OCI-LY1 (cell line): ENCODE measurements around the gene COQ2.

Source experiments
- H2AFZ ChIP-seq: fragments of 200-600 bp; sonication (generic), shearing (Covaris generic); 2 replicates; pipeline ENCODE4 v1.6.0; 2014; ENCODE audit warnings: antibody characterized with exemption, mild to moderate bottlenecking, low read length
- H3F3A ChIP-seq: fragments of 200-600 bp; sonication (generic), shearing (Covaris generic); 2 replicates; pipeline ENCODE4 v1.6.0; 2014; ENCODE audit warnings: mild to moderate bottlenecking, antibody characterized with exemption, low read length, moderate library complexity; ENCODE audit not compliant: insufficient read depth
- H3K27ac ChIP-seq: fragments of 200-600 bp; sonication (generic); 2 replicates; pipeline ENCODE4 v1.5.1; 2014; ENCODE audit warnings: low read length, mixed run types, mild to moderate bottlenecking, low read depth; ENCODE audit not compliant: poor library complexity, severe bottlenecking
- H3K27me3 ChIP-seq: fragments of 200-600 bp; sonication (generic); 2 replicates; pipeline ENCODE4 v1.6.0; 2014; ENCODE audit warnings: antibody characterized with exemption, mild to moderate bottlenecking, low read length, moderate library complexity; ENCODE audit not compliant: insufficient read depth
- H3K36me3 ChIP-seq: fragments of 200-600 bp; sonication (generic); 2 replicates; pipeline ENCODE4 v1.6.1; 2014; ENCODE audit warnings: mild to moderate bottlenecking, antibody characterized with exemption, low read length, moderate library complexity, mixed read lengths; ENCODE audit not compliant: insufficient read depth
- H3K4me1 ChIP-seq: fragments of 200-600 bp; sonication (generic); 2 replicates; pipeline ENCODE4 v1.5.1; 2014; ENCODE audit warnings: mild to moderate bottlenecking, low read length, moderate library complexity; ENCODE audit not compliant: insufficient read depth, severe bottlenecking
- H3K4me2 ChIP-seq: fragments of 200-600 bp; sonication (generic), shearing (Covaris generic); 2 replicates; pipeline ENCODE4 v1.6.1; 2014; ENCODE audit warnings: low read length
- H3K4me3 ChIP-seq: fragments of 200-600 bp; sonication (generic); 2 replicates; pipeline ENCODE4 v1.5.1; 2014; ENCODE audit warnings: low read length, low read depth, mild to moderate bottlenecking, mixed read lengths; ENCODE audit not compliant: poor library complexity, severe bottlenecking
- H3K79me2 ChIP-seq: fragments of 200-600 bp; shearing (Covaris generic); 2 replicates; pipeline ENCODE4 v1.6.1; 2016; ENCODE audit warnings: mixed run types, low read length, mixed read lengths; ENCODE audit not compliant: insufficient read depth
- H3K9ac ChIP-seq: fragments of 200-600 bp; sonication (generic), shearing (Covaris generic); 2 replicates; pipeline ENCODE4 v1.6.1; 2014; ENCODE audit warnings: mild to moderate bottlenecking, low read length, mixed read lengths
- H3K9me2 ChIP-seq: fragments of 200-600 bp; sonication (generic), shearing (Covaris generic); 2 replicates; pipeline ENCODE4 v1.6.1; 2014; ENCODE audit warnings: low read depth, mild to moderate bottlenecking, low read length, mixed read lengths
- H3K9me3 ChIP-seq: fragments of 200-600 bp; shearing (Covaris generic); 2 replicates; pipeline ENCODE4 v1.6.1; 2014; ENCODE audit warnings: low read length, mixed read lengths
- H4K20me1 ChIP-seq: fragments of 200-600 bp; sonication (generic), shearing (Covaris generic); 2 replicates; pipeline ENCODE4 v1.6.0; 2016; ENCODE audit warnings: mild to moderate bottlenecking, low read length; ENCODE audit not compliant: insufficient read depth
- CTCF ChIP-seq: fragments of 200-600 bp; sonication (generic), shearing (Covaris generic); IDR thresholded peaks from 2 replicates; pipeline ENCODE4 v1.5.1; 2017; ENCODE audit warnings: mild to moderate bottlenecking, antibody characterized with exemption, low read length, moderate library complexity, mixed read lengths
- EZH2 ChIP-seq: fragments of 200-600 bp; sonication (generic), shearing (Covaris generic); IDR thresholded peaks from 2 replicates; pipeline ENCODE4 v1.8.0; 2017; ENCODE audit warnings: borderline replicate concordance, mixed run types, mild to moderate bottlenecking, antibody characterized with exemption, low read length, moderate library complexity, mixed read lengths

COQ2 gene

GRCh38 chr4:83307920-83308319, 23.3 kb upstream of the COQ2 start:
- H3K9me2 ChIP-seq = no peaks in the 10 kb centered on the region
- no peaks in the 10 kb centered on the region for H3K9me3 ChIP-seq
- TF ChIP-seq EZH2 (no peak), CTCF (no peak)
- no peaks in the 10 kb centered on the region for H4K20me1 ChIP-seq
- H3K9ac ChIP-seq = no peak overlapping the region
- H3K27ac ChIP-seq = no peak overlapping the region
- H3K4me2 ChIP-seq = no peak overlapping the region
- H3K36me3 ChIP-seq = no peaks in the 10 kb centered on the region
- H3K4me3 ChIP-seq = no peak overlapping the region
- H3K4me1 ChIP-seq = no peaks in the 10 kb centered on the region
- no peaks in the 10 kb centered on the region for H3K79me2 ChIP-seq
- H3F3A ChIP-seq = no peaks in the 10 kb centered on the region
- no peak overlapping the region for H2AFZ ChIP-seq
- no peaks in the 10 kb centered on the region for H3K27me3 ChIP-seq

- no peak for TF ChIP-seq CTCF
- TF ChIP-seq EZH2 = no peak
- Histone ChIP-seq H3K9ac (no peak overlapping the region), H3K4me3 (no peak overlapping the region), H3K27ac (no peak overlapping the region), H3K27me3 (no peaks in the 10 kb centered on the region), H3F3A (no peaks in the 10 kb centered on the region), H3K4me1 (no peaks in the 10 kb centered on the region), H3K9me3 (no peaks in the 10 kb centered on the region), H4K20me1 (no peaks in the 10 kb centered on the region), H2AFZ (no peak overlapping the region), H3K4me2 (no peak overlapping the region), H3K9me2 (no peaks in the 10 kb centered on the region), H3K79me2 (no peaks in the 10 kb centered on the region), H3K36me3 (no peaks in the 10 kb centered on the region)
Measured at GRCh38 chr4:83305187-83305586, 20.6 kb upstream of the COQ2 start.

GRCh38 chr4:83297548-83298260, 13.1 kb upstream of the COQ2 start:
- H3K36me3 ChIP-seq = no peaks in the 10 kb centered on the region
- no peaks in the 10 kb centered on the region for H4K20me1 ChIP-seq
- no peaks in the 10 kb centered on the region for H3K4me1 ChIP-seq
- no peaks in the 10 kb centered on the region; the same call in 1 of the 2 replicates for H3F3A ChIP-seq
- no peak overlapping the region for H2AFZ ChIP-seq
- no peak overlapping the region for H3K27ac ChIP-seq
- no peak overlapping the region for H3K4me3 ChIP-seq
- no peaks in the 10 kb centered on the region for H3K9me2 ChIP-seq
- H3K9me3 ChIP-seq = no peaks in the 10 kb centered on the region
- no peaks in the 10 kb centered on the region for H3K79me2 ChIP-seq
- TF ChIP-seq CTCF = no peak
- TF ChIP-seq EZH2 = no peak
- H3K4me2 ChIP-seq = no peak overlapping the region
- H3K27me3 ChIP-seq = no peaks in the 10 kb centered on the region
- H3K9ac ChIP-seq = no peak overlapping the region
